GM19328 (cell line): ENCODE measurements around the gene CTNND2.
"Not testable (repeated sequence)": the region's sequence is repeated elsewhere in the genome, so short reads cannot be mapped to it uniquely, and the experiment has no call there.

Source experiments
- ATAC-seq: cut with Tn5 transposase; IDR thresholded peaks from one replicate; pipeline ENCODE4 v1.9.1; 2021; ENCODE audit warnings: mild to moderate bottlenecking, moderate library complexity; ENCODE audit not compliant: unreplicated experiment

The CTNND2 gene

DNA sequence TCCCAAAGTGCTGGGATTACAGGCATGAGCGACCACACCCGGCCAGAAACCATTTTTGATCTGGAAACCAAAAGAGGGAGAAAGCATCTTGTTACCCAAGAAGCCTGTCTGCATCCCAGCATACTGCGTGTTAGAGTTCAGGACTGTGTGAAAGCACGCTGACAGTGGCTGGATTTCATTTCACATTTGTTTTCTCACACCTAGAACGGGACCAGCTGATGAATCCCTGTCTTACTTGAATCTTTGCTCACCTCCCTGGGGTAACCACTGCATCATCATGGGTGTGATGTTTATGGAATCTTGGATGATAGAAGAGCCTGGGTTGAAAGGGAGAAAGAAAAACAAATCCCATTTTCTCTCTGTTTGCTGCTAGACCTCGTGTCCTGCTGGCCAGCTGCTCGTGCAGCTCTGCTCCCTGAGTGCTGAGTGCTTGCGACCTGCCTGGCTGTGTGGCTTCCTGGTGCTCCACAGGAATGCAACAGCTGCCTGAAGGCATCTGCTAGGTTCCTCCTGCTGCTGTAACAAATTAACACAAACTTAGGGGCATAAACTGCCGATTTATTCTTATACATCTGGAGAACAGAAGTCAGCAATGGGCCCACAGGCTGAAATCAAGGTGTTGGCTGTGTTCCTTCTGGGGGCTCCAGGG, 764.9 kb downstream of the CTNND2 start:
- no peak for ATAC-seq

GRCh38 chr5:11130131-11130530, 774.1 kb downstream of the CTNND2 start:
- no peak for ATAC-seq

DNA sequence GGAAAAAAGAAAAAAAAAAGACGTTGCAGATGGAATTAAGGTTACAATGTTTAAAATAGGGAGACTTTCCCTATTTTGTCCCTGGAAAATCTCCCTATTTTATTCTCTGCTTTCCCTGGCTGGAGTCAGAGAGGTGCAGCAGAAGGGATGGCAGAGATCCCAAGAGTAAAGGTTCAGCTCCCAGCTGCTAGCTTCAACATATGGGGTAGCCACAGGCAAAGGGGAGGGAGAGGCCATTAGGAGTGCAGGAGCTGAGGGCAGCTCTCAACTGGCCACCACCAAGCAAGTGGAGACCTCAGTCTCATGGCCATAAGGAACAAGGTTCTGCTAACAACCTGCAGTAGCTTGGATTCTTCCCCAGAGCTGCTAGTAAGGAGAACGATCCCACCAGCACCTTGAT, 776.2 kb downstream of the CTNND2 start:
- no peak for ATAC-seq

DNA sequence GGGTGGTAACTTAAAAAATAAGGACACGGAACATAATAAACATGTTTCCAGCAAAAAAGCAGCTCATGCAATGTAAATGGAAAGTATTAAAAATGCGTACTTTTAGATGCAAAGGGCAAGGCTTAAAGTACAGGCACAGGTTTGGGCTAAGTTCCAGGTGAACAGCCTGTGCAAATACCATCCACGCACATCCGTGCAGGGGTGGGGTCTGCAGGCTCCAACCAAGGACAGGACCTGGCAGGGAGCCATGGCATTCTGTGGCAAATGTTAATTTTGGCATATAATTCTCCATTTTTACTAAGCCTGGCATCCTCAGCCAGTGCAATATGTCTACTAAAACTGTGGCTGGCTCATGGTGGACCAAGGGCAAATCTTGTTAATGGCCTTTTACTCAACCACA, 777.4 kb downstream of the CTNND2 start:
- no peak for ATAC-seq

DNA sequence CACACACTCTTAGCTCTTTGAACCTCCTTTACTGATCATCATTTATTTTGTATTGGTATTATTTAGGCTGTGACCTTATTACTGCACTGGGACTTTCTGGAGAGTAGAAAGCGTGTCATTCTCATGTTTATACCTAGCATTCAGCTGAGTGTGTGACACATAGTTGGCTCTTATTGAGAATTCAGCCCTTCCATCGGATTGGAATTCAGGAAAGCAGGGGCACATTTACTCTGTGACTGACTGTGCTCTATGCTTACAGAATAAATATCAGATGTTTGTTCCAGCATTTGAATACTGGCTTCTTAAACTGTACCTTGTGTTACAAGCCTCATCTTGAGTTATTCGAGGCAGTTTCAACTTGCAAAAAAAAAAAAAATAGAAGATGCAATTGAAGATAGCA, 782.4 kb downstream of the CTNND2 start:
- no peak for ATAC-seq

GRCh38 chr5:11110128-11110527, 794.1 kb downstream of the CTNND2 start:
- no peak for ATAC-seq

DNA sequence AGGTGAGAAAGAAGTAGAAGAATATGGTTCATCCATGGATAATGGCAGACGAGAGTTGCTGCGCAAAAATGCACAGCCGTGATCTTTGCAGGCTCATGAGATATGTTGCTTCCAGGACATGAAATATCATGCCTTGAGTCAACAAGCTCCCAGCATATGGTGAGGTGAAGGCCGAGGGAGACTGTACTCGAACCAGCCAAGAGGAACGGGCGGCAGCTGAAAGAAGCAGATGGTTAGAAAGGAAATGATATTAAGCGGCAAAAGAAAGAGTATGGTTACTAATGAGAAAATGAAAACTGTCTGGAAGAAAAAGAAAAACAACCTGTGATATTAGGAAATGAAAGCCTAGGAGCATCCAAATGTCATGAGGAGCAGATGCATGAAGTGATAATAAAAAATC, 798.5 kb downstream of the CTNND2 start:
- no peak for ATAC-seq

DNA sequence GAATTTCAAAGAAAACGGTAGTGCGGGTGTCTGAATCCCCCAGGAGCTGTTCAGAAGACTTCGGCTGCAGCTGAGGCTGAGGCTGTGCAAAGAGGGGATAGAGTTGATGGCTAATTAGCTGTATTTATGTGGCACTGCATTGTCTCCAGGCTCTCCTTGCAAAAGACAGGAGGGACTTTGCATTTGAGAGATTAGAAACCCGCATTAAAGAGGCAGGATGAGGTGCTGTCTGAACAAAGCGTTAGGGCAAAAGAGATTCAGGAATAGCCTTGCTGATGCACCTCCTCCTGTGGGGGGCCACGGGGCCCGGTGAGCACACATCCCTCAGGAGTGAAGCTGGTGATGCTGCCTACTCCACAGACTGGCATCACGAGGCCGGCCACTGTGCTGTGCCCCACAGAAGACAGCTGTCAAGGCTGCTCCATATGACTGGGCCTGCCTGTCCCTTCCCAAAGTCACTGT, 799.6 kb downstream of the CTNND2 start:
- no peak for ATAC-seq

DNA sequence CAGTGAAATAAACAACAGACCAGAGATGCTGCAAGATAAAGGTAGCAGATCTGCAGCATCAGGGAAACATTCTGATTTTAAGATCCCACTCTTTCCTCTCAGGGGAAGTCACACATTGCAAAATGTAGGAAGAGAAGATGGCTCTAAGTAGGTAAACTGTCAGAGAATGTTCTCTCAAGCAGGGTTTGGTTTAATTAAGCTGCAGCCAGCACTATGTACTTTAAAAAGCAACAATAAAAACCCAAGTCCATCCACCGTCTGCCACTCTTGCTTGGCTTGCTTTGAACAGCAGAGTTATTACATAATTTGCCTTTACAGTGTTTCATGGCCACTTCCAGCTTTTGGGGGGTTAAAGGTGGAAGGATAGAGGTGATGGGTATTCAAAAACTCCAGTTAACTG, 800.0 kb downstream of the CTNND2 start:
- ATAC-seq, result no peak

DNA sequence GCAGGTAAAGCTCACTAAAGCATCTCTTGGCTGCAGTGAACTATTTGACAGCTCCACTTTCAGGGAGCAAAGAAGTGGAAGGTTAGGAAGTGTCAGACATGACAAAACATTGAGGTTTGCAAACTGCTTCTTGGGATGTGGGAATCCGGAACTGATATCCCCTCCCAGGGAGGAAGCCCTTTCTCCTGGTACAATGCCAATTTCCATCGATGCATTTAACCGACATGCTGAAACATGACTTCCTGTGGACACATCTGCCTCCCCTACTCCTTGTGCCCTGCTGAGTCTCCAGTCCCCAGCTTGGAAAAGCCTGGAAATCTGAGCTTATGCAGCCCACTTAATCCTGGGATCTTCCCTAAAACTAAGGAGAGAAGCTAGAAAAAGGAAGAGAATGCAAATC, 820.1 kb downstream of the CTNND2 start:
- ATAC-seq, result no peak

DNA sequence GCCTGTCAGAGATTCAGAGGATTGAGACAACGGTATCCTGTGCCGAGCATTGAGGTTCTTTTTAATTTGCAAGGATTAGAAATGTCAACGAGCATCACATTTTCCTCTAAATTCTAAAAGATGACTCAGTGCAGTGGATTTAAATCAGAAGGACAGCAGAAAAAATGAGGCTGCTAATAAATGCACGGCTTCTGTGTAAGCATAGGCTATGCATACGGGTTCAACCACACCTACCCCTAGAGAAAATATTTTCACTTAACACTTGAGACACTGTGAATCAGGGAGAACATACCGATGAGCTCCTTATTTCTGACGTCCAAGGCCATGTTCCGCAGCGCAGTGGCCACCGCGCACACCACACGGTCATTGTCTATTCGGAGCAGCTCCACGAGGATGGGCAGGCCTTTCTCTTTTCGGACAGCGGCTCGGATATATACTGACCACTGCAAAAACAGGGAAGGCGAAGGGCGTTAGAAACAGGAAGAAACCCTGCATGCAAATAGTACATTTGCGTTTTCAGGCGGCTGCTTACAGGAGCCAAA, 821.8 kb downstream of the CTNND2 start:
- ATAC-seq, result no peak

DNA sequence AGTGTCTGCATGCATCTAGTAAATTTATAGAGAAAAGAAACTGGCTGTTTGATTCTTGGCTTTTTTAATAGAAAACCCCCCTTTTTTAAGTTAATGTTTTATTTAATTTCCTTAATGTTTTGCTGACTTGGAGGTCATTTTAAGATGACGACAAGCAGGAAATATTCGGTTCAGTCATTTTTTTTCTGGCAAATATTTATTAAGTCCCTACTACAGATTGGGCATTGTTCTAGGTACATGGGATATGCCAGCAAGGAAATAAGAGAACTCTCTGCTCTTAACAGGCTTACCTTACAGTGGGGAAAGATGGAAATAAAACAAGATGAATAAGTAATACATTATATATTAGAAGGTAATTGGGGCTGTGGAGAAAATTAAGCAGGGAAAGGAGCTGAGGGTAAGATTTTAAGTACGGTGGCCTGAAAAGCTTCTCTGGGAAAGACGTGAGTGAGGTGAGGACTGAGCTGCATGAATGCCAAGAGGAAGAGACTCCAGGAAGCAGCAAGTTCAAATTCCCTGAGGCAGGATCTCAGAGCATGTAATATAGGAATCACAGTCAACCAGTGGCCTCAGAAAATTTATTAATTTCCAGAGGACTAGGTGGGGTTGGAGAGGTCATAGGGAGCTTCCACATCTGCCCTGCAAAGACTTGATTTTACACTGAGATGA, 827.2 kb downstream of the CTNND2 start:
- no peak for ATAC-seq

GRCh38 chr5:11075035-11075805, 829.0 kb downstream of the CTNND2 start:
- ATAC-seq, result no peak

GRCh38 chr5:11072568-11072967, 831.7 kb downstream of the CTNND2 start:
- no peak for ATAC-seq

GRCh38 chr5:11072076-11072475, 832.2 kb downstream of the CTNND2 start:
- no peak for ATAC-seq

- ATAC-seq, result no peak
Measured at GRCh38 chr5:11069041-11069440, 835.2 kb downstream of the CTNND2 start.

DNA sequence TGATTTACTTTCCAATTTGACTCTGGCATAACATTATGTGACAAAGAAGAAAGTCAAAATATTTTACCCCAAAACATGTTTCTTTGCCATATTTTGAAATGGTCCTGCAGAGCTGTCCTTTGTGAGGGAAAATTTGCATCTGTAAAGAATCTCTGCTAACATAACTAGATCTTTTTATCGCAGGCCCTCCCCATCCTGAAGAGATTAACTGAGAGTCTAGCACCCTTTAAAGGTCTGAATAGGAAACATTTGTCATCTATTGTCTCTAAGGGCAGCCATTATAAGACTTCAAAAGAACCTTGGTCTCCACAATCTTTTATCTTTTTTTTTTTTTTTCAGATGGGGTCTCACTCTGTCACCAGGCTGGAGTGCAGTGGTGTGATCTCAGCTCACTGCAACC, 838.5 kb downstream of the CTNND2 start:
- not testable (repeated sequence) for ATAC-seq

DNA sequence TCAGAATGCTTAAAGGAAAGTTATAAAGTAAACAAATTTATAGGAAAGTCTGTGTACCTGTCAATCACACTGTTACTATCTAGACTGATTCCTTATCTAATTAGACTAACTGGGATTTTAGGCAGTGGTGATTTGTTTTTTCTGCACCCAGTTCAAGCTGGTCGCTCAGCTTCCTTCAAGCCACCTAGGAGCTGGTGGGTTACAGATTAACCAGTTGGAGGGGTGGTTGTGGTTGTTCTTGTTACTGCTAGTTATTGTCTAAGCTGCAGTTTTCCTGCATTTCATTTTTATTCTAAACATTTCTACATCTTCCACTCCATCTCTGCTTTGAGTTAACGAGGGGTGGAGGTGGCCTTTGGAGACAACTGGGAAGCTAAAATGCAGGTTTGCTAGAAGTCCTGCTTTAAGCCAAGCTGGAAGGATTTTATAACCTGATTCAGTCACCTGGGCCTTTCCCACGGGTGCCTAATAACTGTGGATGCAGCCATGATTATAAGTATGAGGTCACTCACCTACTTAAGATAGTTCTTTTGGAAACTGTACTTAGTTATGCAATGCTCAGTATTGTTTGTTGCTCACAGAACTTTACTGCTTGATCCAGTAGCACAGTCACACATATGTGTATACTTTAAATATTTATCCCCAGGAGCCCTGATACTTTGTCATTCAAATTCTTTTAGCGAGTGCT, 839.3 kb downstream of the CTNND2 start:
- ATAC-seq, result no peak

DNA sequence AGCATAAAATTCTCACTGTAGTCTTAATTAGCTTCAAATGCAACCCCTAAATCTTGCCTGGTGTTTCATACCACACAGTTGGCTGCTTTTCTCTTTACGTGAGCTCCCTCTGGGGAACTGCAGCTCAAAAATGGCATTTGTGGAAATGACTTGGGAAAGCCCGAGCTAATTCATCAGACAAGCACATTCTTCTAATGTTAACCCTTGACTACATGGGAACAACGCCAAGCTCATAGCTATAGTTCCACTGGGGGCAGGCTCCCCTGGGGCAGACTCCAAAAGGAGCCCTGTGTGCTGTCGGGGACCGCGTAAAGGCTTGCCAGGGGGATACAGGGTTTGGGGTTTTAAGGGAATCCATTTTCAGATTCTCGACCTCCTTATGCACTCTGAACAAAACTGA, 841.8 kb downstream of the CTNND2 start:
- ATAC-seq, result no peak

DNA sequence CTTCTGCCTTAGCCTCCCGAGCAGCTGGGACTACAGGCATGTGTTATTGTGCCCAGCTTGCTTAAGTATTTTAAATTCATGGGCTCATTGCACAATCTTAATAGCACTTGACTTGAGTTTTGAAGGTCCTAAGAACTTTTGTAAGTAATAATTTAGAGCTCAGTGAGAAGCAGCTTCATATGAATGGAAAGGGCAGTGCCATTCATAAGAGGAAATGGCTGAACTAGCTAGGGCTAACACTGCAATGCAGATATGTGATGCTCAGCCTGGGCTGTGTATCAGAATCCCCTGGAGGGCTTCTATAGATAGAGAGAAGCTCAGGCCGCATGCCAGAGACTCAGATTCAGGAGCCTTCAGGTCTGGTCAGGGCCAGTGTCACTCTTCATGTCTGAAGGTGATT, 847.7 kb downstream of the CTNND2 start:
- ATAC-seq, result no peak

- ATAC-seq, result no peak
Measured at GRCh38 chr5:11054014-11054413, 850.2 kb downstream of the CTNND2 start.
